GM21528 (cell line): Measurements from ENCODE around the gene PSIP1.
"Not testable (repeated sequence)": the region's sequence is repeated elsewhere in the genome, so short reads cannot be mapped to it uniquely, and the experiment has no call there.

ENCODE experiments used
- ATAC-seq: cut with Tn5 transposase; IDR thresholded peaks from one replicate; pipeline ENCODE4 v1.9.1; 2021; ENCODE audit warnings: mild to moderate bottlenecking, moderate library complexity; ENCODE audit not compliant: unreplicated experiment, low FRiP score

Gene PSIP1

GRCh38 chr9:15510789-15511575 lies at the start of gene PSIP1:
Gene PSIP1, minus strand, starts transcription at chr9:15510970. Its CDS starts 782 bp downstream, at chr9:15510188.
- ATAC-seq = peak; percentile 86

GRCh38 chr9:15553528-15553898 lies 42.7 kb upstream of the PSIP1 start:
- peak; percentile 31 for ATAC-seq

GRCh38 chr9:15552636-15553527 lies 42.1 kb upstream of the PSIP1 start, which contains the start of gene CCDC171:
Gene CCDC171, plus strand, starts transcription at chr9:15553043. Its CDS starts 11,046 bp downstream, at chr9:15564089.
- peak; percentile 85 for ATAC-seq

GRCh38 chr9:15549611-15550010 lies 38.8 kb upstream of the PSIP1 start:
- no peak for ATAC-seq

- ATAC-seq = no peak
These were observed 32.5 kb upstream of the PSIP1 start for GRCh38 chr9:15543047-15543813.

GRCh38 chr9:15542624-15543023 lies 31.9 kb upstream of the PSIP1 start:
- ATAC-seq = no peak

- ATAC-seq = no peak
These were observed 31.1 kb upstream of the PSIP1 start for GRCh38 chr9:15541872-15542271.

GRCh38 chr9:15531380-15531779 lies 20.6 kb upstream of the PSIP1 start:
- ATAC-seq = no peak

GRCh38 chr9:15529566-15530324 lies 19.0 kb upstream of the PSIP1 start:
- peak; percentile 87 for ATAC-seq

GRCh38 chr9:15527035-15527434 lies 16.3 kb upstream of the PSIP1 start:
- ATAC-seq = not testable (repeated sequence)

- ATAC-seq = no peak
These were observed 15.2 kb upstream of the PSIP1 start for GRCh38 chr9:15525958-15526357.

GRCh38 chr9:15524845-15525455 lies 14.2 kb upstream of the PSIP1 start:
- no peak for ATAC-seq

- ATAC-seq = no peak
These were observed 11.5 kb upstream of the PSIP1 start for GRCh38 chr9:15522130-15522755.

GRCh38 chr9:15521254-15521653 lies 10.5 kb upstream of the PSIP1 start:
- ATAC-seq = no peak

GRCh38 chr9:15519831-15520230 lies 9.1 kb upstream of the PSIP1 start:
- no peak for ATAC-seq

GRCh38 chr9:15513335-15513734 lies 2.6 kb upstream of the PSIP1 start:
- no peak for ATAC-seq

- ATAC-seq = no peak
These were observed 2.1 kb upstream of the PSIP1 start for GRCh38 chr9:15512889-15513288.

- ATAC-seq = no peak
These were observed 1.4 kb upstream of the PSIP1 start for GRCh38 chr9:15512204-15512603.
